IMR-90 (cell line): ENCODE measurements around the gene KAZN. TPM values are rescaled to one million over a fixed set of nuclear protein-coding genes. Genes with fewer than 3 reads are reported as not detected.

Experiments used
- ATAC-seq: fragments of 200-7000 bp; cut with Tn5 transposase; 2 replicates; pipeline ENCODE4 v1.9.1; 2020; ENCODE audit warnings: low read depth, mild to moderate bottlenecking, moderate library complexity
- BruUV-seq: library from RNA; stranded (reverse); fragments of 400-500 nt; replicated peaks from 2 replicates; lab custom pipeline; 2021; lab: Mats Ljungman, UMichigan
- CTCF ChIA-PET: fragments of 300-600 bp; formaldehyde crosslinking; extraction: SDS; loops from one replicate; lab custom pipeline; 2021; ENCODE audit warnings: antibody characterized with exemption; lab: Yijun Ruan, JAX
- POLR2A ChIA-PET: fragments of 300-600 bp; sonication (Branson Sonifier 250); formaldehyde crosslinking; loops from one replicate; lab custom pipeline; 2022; ENCODE audit warnings: antibody characterized with exemption; ENCODE audit not compliant: unreplicated experiment; lab: Charles Lee
- DNase-seq: peaks from one replicate; pipeline ENCODE4 v3.0.0; 2013
- H2AFZ ChIP-seq: replicated peaks from 2 replicates; pipeline ENCODE3; 2013; ENCODE audit warnings: low read length, mild to moderate bottlenecking; ENCODE audit not compliant: poor library complexity
- H2AK5ac ChIP-seq: 2 replicates; pipeline ENCODE4 v1.6.1; 2013; ENCODE audit warnings: low read depth, low read length, inconsistent platforms
- H2AK9ac ChIP-seq: replicated peaks from 2 replicates; pipeline ENCODE3; 2013; ENCODE audit warnings: mild to moderate bottlenecking, low read depth, low read length, moderate library complexity; ENCODE audit not compliant: poor library complexity
- H2BK120ac ChIP-seq: 2 replicates; pipeline ENCODE4 v1.6.1; 2013; ENCODE audit warnings: low read depth, low read length, inconsistent platforms
- H2BK15ac ChIP-seq: 3 replicates; pipeline ENCODE4 v1.6.1; 2013; ENCODE audit warnings: low read depth, low read length, inconsistent platforms
- H2BK20ac ChIP-seq: 2 replicates; pipeline ENCODE4 v1.6.1; 2013; ENCODE audit warnings: low read depth, mild to moderate bottlenecking, inconsistent platforms, low read length, moderate library complexity
- H2BK5ac ChIP-seq: 2 replicates; pipeline ENCODE4 v1.6.1; 2013; ENCODE audit warnings: mild to moderate bottlenecking, low read depth, low read length, inconsistent platforms; ENCODE audit not compliant: poor library complexity, severe bottlenecking
- H3K14ac ChIP-seq: replicated peaks from 2 replicates; pipeline ENCODE4 v1.6.1; 2013; ENCODE audit warnings: low read depth, low read length, inconsistent platforms
- H3K18ac ChIP-seq: 2 replicates; pipeline ENCODE4 v1.6.1; 2013; ENCODE audit warnings: low read depth, low read length, control low read depth
- H3K23ac ChIP-seq: 2 replicates; pipeline ENCODE4 v1.6.1; 2013; ENCODE audit warnings: low read depth, low read length, inconsistent platforms
- H3K27ac ChIP-seq: 2 replicates; pipeline ENCODE4 v1.5.1; 2013; ENCODE audit warnings: mild to moderate bottlenecking, control low read depth, low read length; ENCODE audit not compliant: insufficient read depth
- H3K27me3 ChIP-seq: 2 replicates; pipeline ENCODE4 v1.6.1; 2013; ENCODE audit warnings: low read length; ENCODE audit not compliant: control insufficient read depth, insufficient read depth
- H3K36me3 ChIP-seq: 2 replicates; pipeline ENCODE4 v1.6.1; 2013; ENCODE audit warnings: low read length, mixed read lengths; ENCODE audit not compliant: control insufficient read depth, insufficient read depth
- H3K4ac ChIP-seq: 2 replicates; pipeline ENCODE4 v1.6.1; 2013; ENCODE audit warnings: low read depth, low read length, inconsistent platforms
- H3K4me1 ChIP-seq: 2 replicates; pipeline ENCODE4 v1.6.1; 2013; ENCODE audit warnings: low read length, mixed read lengths; ENCODE audit not compliant: control insufficient read depth, insufficient read depth
- H3K4me2 ChIP-seq: 2 replicates; pipeline ENCODE4 v1.6.1; 2013; ENCODE audit warnings: low read depth, mild to moderate bottlenecking, control low read depth, low read length, moderate library complexity
- H3K4me3 ChIP-seq: 2 replicates; pipeline ENCODE4 v1.5.1; 2013; ENCODE audit warnings: low read depth, mild to moderate bottlenecking, control low read depth, low read length, moderate library complexity; ENCODE audit not compliant: insufficient read depth
- H3K56ac ChIP-seq: 2 replicates; pipeline ENCODE4 v1.6.1; 2013; ENCODE audit warnings: low read length, inconsistent platforms; ENCODE audit not compliant: insufficient read depth; ENCODE audit errors: extremely low read depth
- H3K79me1 ChIP-seq, 2 experiments: 2 replicates each; pipeline ENCODE4 v1.6.1; 2013; ENCODE audit warnings: low read length in 2 of 2, inconsistent platforms in 1 of 2, low read depth in 1 of 2
- H3K9ac ChIP-seq: 2 replicates; pipeline ENCODE4 v1.6.1; 2013; ENCODE audit warnings: low read depth, low read length, control low read depth
- H3K9me1 ChIP-seq: 2 replicates; pipeline ENCODE4 v1.6.1; 2013; ENCODE audit warnings: low read length, inconsistent platforms; ENCODE audit not compliant: insufficient read depth
- H3K9me3 ChIP-seq: 2 replicates; pipeline ENCODE4 v1.6.1; 2013; ENCODE audit warnings: low read length; ENCODE audit not compliant: control insufficient read depth, insufficient read depth
- H4K20me1 ChIP-seq: 2 replicates; pipeline ENCODE4 v1.6.1; 2013; ENCODE audit warnings: low read length, inconsistent platforms; ENCODE audit not compliant: insufficient read depth
- H4K5ac ChIP-seq: 2 replicates; pipeline ENCODE4 v1.6.1; 2013; ENCODE audit warnings: mild to moderate bottlenecking, low read depth, low read length, control low read depth
- H4K8ac ChIP-seq, 2 experiments: 2 replicates each; pipeline ENCODE4 v1.6.1; 2013; ENCODE audit warnings: low read depth in 2 of 2, low read length in 2 of 2, control low read depth in 1 of 2, inconsistent platforms in 1 of 2
- H4K91ac ChIP-seq: 2 replicates; pipeline ENCODE4 v1.6.1; 2013; ENCODE audit warnings: low read depth, low read length, inconsistent platforms; ENCODE audit not compliant: insufficient read depth
- CEBPB ChIP-seq: IDR thresholded peaks from 2 replicates; pipeline ENCODE4 v1.6.1; 2012; ENCODE audit warnings: low read depth, low read length, improper control_type of control experiment
- CTCF ChIP-seq: conservative IDR thresholded peaks from 2 replicates; pipeline ENCODE4 v1.5.1; 2012; ENCODE audit warnings: mild to moderate bottlenecking, low read depth, low read length, improper control_type of control experiment
- MAFK ChIP-seq: IDR thresholded peaks from 2 replicates; pipeline ENCODE4 v1.6.1; 2012; ENCODE audit warnings: low read depth, low read length, improper control_type of control experiment
- MXI1 ChIP-seq: IDR thresholded peaks from 2 replicates; pipeline ENCODE4 v1.6.1; 2012; ENCODE audit warnings: low read depth, mild to moderate bottlenecking, low read length, moderate library complexity, borderline replicate concordance
- RAD21 ChIP-seq: IDR thresholded peaks from 2 replicates; pipeline ENCODE4 v1.6.1; 2012; ENCODE audit warnings: low read length, improper control_type of control experiment
- SMC3 ChIP-seq: fragments of 150-350 bp; IDR thresholded peaks from 2 replicates; pipeline ENCODE4 v1.6.1; 2016; ENCODE audit warnings: low read depth, mild to moderate bottlenecking, antibody characterized with exemption, low read length, moderate library complexity
- WGBS, 2 experiments: methylation state at CpG; one replicate each; pipeline versions ENCODE4 v1.1.5 to v1.1.7; 2013; ENCODE audit warnings: missing lambda C conversion rate in 2 of 2; ENCODE audit not compliant: insufficient read length in 1 of 2; ENCODE audit errors: extremely low coverage in 2 of 2; 5-methylcytosine and 5-hydroxymethylcytosine counted together
- dilution Hi-C: fragments of 300-500 bp; cut with HindIII; formaldehyde crosslinking; loops from one replicate; pipeline ENCODE4 v1.14.3; 2018; ENCODE audit warnings: low sequenced_read_pairs; ENCODE audit not compliant: unreplicated experiment
- in situ Hi-C: fragments of 300-500 bp; cut with MboI; formaldehyde crosslinking; loops from 3 replicates; pipeline ENCODE4 v1.14.3; 2019; ENCODE audit warnings: low sequenced_read_pairs, inconsistent platforms, mixed read lengths
- intact Hi-C: fragments of 100-400 bp; cut with micrococcal nuclease; formaldehyde crosslinking; loops from 2 replicates; pipeline ENCODE4 v1.10.0; 2022
- polyA plus RNA-seq, 3 experiments: library from polyadenylated mRNA; depleted of rRNA; stranded (reverse); fragments of >200 nt; gene quantifications; 2 replicates each; pipeline ENCODE4 v1.2.3, GENCODE V29; 2012; ENCODE audit warnings: low replicate concordance in 1 of 3
- total RNA-seq: library from RNA; depleted of rRNA; stranded (reverse); fragments of >200 nt; gene quantifications from 2 replicates; pipeline ENCODE4 v1.2.3, GENCODE V29; 2012

The KAZN gene
- total and polyA plus RNA-seq, 2 of the 4 experiments (the other 2 are of a cell fraction): 5.2 to 10.5 TPM

DNA sequence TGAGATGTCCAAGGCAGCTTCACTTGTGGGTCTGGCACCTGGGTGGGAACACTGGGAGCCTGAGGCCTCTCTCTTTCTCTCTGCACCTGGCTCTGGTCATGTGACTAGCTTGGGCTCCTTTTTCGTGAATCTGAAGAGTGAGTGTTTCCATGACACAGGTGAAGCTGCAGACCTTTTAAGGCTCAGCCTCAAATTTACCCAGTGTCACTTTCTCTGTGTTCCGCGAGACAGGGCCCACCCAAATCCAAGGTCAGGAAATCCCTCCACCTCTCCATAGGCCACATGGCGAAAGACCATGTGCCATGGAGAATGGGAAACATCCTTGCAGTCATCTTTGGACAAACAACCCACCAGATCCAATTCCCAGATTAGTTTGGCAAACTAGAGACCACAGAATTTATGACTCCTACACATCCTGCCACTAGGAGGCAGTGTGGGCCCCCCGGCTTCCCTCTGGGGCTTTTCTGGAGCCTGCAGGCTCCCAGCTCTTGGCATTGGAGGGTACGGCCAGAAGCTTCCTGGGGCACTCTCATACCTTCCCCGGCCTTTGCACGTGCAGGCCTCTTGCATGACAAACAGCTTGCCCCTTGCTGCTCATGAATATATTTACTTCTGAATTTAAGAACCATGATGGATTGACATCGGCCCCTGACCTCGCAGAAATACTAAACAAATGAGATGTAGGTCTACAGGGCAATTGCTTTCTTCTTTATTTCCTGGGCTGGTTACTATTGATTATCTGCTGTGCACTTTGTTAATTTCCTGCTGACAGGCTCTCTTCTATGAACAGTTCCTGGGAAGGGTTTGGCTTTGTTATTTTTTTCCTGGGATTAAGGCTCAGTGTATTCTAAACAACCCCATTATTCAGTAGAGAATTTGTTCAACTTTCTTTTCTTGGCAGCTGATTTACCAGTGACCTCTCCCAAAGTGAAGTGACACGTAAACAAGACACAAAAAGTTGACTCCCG is 180.7 kb downstream of the KAZN start:
- no peak overlapping the region for H2AK9ac ChIP-seq
- TF ChIP-seq MAFK (no peak), MXI1 (no peak), CTCF (peak; percentile 60), SMC3 (peak; percentile 67), RAD21 (peak; percentile 70), CEBPB (no peak)
- H3K4me3 ChIP-seq: no peak overlapping the region
- no peak overlapping the region for H2AFZ ChIP-seq
- ChIA-PET CTCF (interaction anchor here (1.0 to 1.8 kb wide), 3 partner anchors 9 to 249 kb away, joined by 3 to 4 read pairs (median 3); no protein-coding TSS in a partner anchor), POLR2A (interaction anchor here (0.7 kb wide), 1 partner anchor 15 kb away, joined by 4 read pairs; no protein-coding TSS in a partner anchor)
- no peaks in the 10 kb centered on the region for H3K4me1 ChIP-seq
- H2BK15ac ChIP-seq: no peak overlapping the region
- ATAC-seq (peak; percentile 77), DNase-seq (peak; percentile 15)
- no peak overlapping the region for H3K9ac ChIP-seq
- H3K79me1 ChIP-seq: no peaks in the 10 kb centered on the region
- in situ Hi-C loops: loop anchor here (5.0 kb wide), 1 partner anchor 268 kb away; no protein-coding TSS in a partner anchor
- H3K14ac ChIP-seq: no peak overlapping the region
- BruUV-seq: no TSS peak
- intact Hi-C loops: loop anchor here (1.0 to 2.0 kb wide), 3 partner anchors 248 to 322 kb away; no protein-coding TSS in a partner anchor
- no peak overlapping the region for H2BK5ac ChIP-seq
- no peak overlapping the region for H3K23ac ChIP-seq
- no peak overlapping the region for H2AK5ac ChIP-seq
- no peaks in the 10 kb centered on the region for H3K9me3 ChIP-seq
- no peak overlapping the region for H3K4me2 ChIP-seq
- dilution Hi-C loops: no loop called here
- no peak overlapping the region for H4K91ac ChIP-seq
- no peak overlapping the region for H2BK20ac ChIP-seq
- H3K4ac ChIP-seq: no peak overlapping the region
- H3K9me1 ChIP-seq: no peaks in the 10 kb centered on the region
- no peak overlapping the region for H3K27ac ChIP-seq
- no peak overlapping the region for H2BK120ac ChIP-seq
- H3K18ac ChIP-seq: no peak overlapping the region
- 100% methylated on average over 1 of the region's 12 CpGs; no CpG with 5 or more reads in 1 of the 2 experiments for WGBS, 2 experiments
- no peaks in the 10 kb centered on the region for H3K27me3 ChIP-seq
- H4K20me1 ChIP-seq: no peaks in the 10 kb centered on the region
- no peaks in the 10 kb centered on the region for H3K36me3 ChIP-seq
- no peak overlapping the region for H4K8ac ChIP-seq
- no peak overlapping the region for H4K5ac ChIP-seq
- no peak overlapping the region for H3K56ac ChIP-seq
